Keratinocyte (primary cell): ENCODE results near the gene DCUN1D1. TPM values are rescaled to one million over a fixed set of nuclear protein-coding genes. Genes with fewer than 3 reads are reported as not detected.

Source experiments
- DNase-seq: peaks from one replicate; pipeline ENCODE4 v3.0.0-alpha.2; 2011; ENCODE audit warnings: low read depth, missing footprints, low spot score
- FAIRE-seq: peaks from 2 replicates; lab custom pipeline; 2011; peaks lifted over from hg19 to GRCh38; lab: Jason Lieb, UNC
- H2AFZ ChIP-seq: 2 replicates; pipeline ENCODE4 v1.6.0; 2012; ENCODE audit warnings: low read length, control low read depth, inconsistent platforms; ENCODE audit not compliant: control insufficient read depth
- H3K27ac ChIP-seq: 2 replicates; pipeline ENCODE4 v1.5.1; 2011; ENCODE audit warnings: low read length; ENCODE audit not compliant: control insufficient read depth, insufficient read depth
- H3K27me3 ChIP-seq: 3 replicates; pipeline ENCODE4 v1.6.0; 2011; ENCODE audit warnings: low read length; ENCODE audit not compliant: control insufficient read depth, insufficient read depth; ENCODE audit errors: extremely low read depth
- H3K36me3 ChIP-seq, 2 experiments: 2 replicates in 1 of 2; 3 replicates in 1 of 2; pipeline ENCODE4 v1.5.1; 2011; ENCODE audit warnings: low read length in 2 of 2, mild to moderate bottlenecking in 1 of 2; ENCODE audit not compliant: control insufficient read depth in 2 of 2, insufficient read depth in 2 of 2; ENCODE audit errors: extremely low read depth in 1 of 2
- H3K4me1 ChIP-seq: 3 replicates; pipeline ENCODE4 v1.5.1; 2011; ENCODE audit warnings: low read length; ENCODE audit not compliant: control insufficient read depth, insufficient read depth; ENCODE audit errors: extremely low read depth
- H3K4me2 ChIP-seq: 3 replicates; pipeline ENCODE4 v1.6.0; 2011; ENCODE audit warnings: low read depth, low read length; ENCODE audit not compliant: control insufficient read depth, insufficient read depth; ENCODE audit errors: extremely low read depth
- H3K4me3 ChIP-seq, 3 experiments: fragments of 200-600 bp in 1 of 3; sonication (generic) in 1 of 3; 2 replicates in 2 of 3; 3 replicates in 1 of 3; pipeline ENCODE4 v1.5.1; 2011 to 2016; ENCODE audit warnings: low read length in 3 of 3, mild to moderate bottlenecking in 3 of 3, control low read depth in 2 of 3, inconsistent platforms in 1 of 3, low read depth in 1 of 3, mixed read lengths in 1 of 3, mixed run types in 1 of 3, moderate library complexity in 1 of 3; ENCODE audit not compliant: control insufficient read depth in 2 of 3, insufficient read depth in 2 of 3; ENCODE audit errors: extremely low read depth in 1 of 3
- H3K79me2 ChIP-seq: 2 replicates; pipeline ENCODE4 v1.6.0; 2012; ENCODE audit warnings: low read length; ENCODE audit not compliant: control insufficient read depth, insufficient read depth
- H3K9ac ChIP-seq: 3 replicates; pipeline ENCODE4 v1.6.0; 2011; ENCODE audit warnings: low read length; ENCODE audit not compliant: control insufficient read depth, insufficient read depth; ENCODE audit errors: extremely low read depth
- H3K9me1 ChIP-seq: 3 replicates; pipeline ENCODE4 v1.6.0; 2011; ENCODE audit warnings: low read length; ENCODE audit not compliant: control insufficient read depth, insufficient read depth; ENCODE audit errors: extremely low read depth
- H3K9me3 ChIP-seq: 2 replicates; pipeline ENCODE4 v1.5.1; 2012; ENCODE audit warnings: low read depth, low read length; ENCODE audit not compliant: control insufficient read depth
- H4K20me1 ChIP-seq: 3 replicates; pipeline ENCODE4 v1.6.0; 2011; ENCODE audit warnings: low read length; ENCODE audit not compliant: control insufficient read depth, insufficient read depth; ENCODE audit errors: extremely low read depth
- CTCF ChIP-seq, 3 experiments: IDR thresholded peaks in 1 of 3; conservative IDR thresholded peaks in 1 of 3; optimal IDR thresholded peaks in 1 of 3; 2 replicates in 2 of 3; 3 replicates in 1 of 3; pipeline versions ENCODE3 to v1.5.1; 2011; ENCODE audit warnings: low read length in 3 of 3, mild to moderate bottlenecking in 3 of 3, moderate library complexity in 2 of 3, control low read depth in 1 of 3, inconsistent platforms in 1 of 3; ENCODE audit not compliant: insufficient read depth in 2 of 3; ENCODE audit errors: extremely low read depth in 1 of 3
- EZH2 ChIP-seq: IDR thresholded peaks from one replicate; pipeline ENCODE4 v1.6.1; 2012; ENCODE audit warnings: inconsistent platforms, mild to moderate bottlenecking, low read length, moderate library complexity
- dilution Hi-C: fragments of 300-500 bp; cut with MboI; formaldehyde crosslinking; loops from one replicate; pipeline ENCODE4 v1.7.0; 2020; ENCODE audit warnings: low sequenced_read_pairs; ENCODE audit not compliant: extremely low pct_ligation_motif_present
- polyA plus RNA-seq, 5 experiments: library from polyadenylated mRNA; depleted of rRNA in 3 of 5; stranded (reverse) in 3 of 5; stranded (forward) in 1 of 5; unstranded in 1 of 5; fragments of >200 nt; gene quantifications; 1 replicate in 1 of 5; 2 replicates in 3 of 5; 3 replicates in 1 of 5; pipeline versions ENCODE4 v1.2.1 to v1.2.3, GENCODE V29; 2011 to 2012; ENCODE audit warnings: missing spikeins in 2 of 5, low read depth in 1 of 5, low replicate concordance in 1 of 5

Gene DCUN1D1
- polyA plus RNA-seq, 1 donor (not counting 4 experiments of a cell fraction or from before 2014, with no cell fraction given): 30.1 TPM

GRCh38 chr3:182909318-182910040, 70.9 kb downstream of the DCUN1D1 start:
- H3K27me3 ChIP-seq: no peaks in the 10 kb centered on the region
- no peak overlapping the region for H3K4me2 ChIP-seq
- no peaks in the 10 kb centered on the region for H3K9me3 ChIP-seq
- H3K27ac ChIP-seq: peak overlapping the region; percentile 19
- no peak for DNase-seq
- peak; percentile 32 for FAIRE-seq
- peaks cover 16% of the 10 kb centered on the region for H3K4me1 ChIP-seq
- TF ChIP-seq EZH2 (no peak), CTCF (optimal IDR thresholded peaks at IDR 0.05 in 1 of 3, IDR thresholded peaks at IDR 0.05 in 1 of 3, conservative IDR thresholded peaks at IDR 0.05 in 1 of 3; ENCODE audit: extremely low read depth in 1 of 3, insufficient read depth in 2 of 3, low read length in 3 of 3) (peak in 2 of 3 experiments; percentile 18 to 36)
- no peak overlapping the region for H3K9ac ChIP-seq
- dilution Hi-C loops: no loop called here
- no peak overlapping the region for H2AFZ ChIP-seq
- no peaks in the 10 kb centered on the region for H3K9me1 ChIP-seq
- H3K79me2 ChIP-seq: no peaks in the 10 kb centered on the region
- no peak overlapping the region for H3K4me3 ChIP-seq
- H4K20me1 ChIP-seq: no peaks in the 10 kb centered on the region
- peaks cover 0 to 6% of the 10 kb centered on the region in 2 experiments for H3K36me3 ChIP-seq

- TF ChIP-seq EZH2 (no peak), CTCF (optimal IDR thresholded peaks at IDR 0.05 in 1 of 3, IDR thresholded peaks at IDR 0.05 in 1 of 3, conservative IDR thresholded peaks at IDR 0.05 in 1 of 3; ENCODE audit: extremely low read depth in 1 of 3, insufficient read depth in 2 of 3, low read length in 3 of 3) (no peak)
- no peak overlapping the region for H3K4me3 ChIP-seq
- H3K9ac ChIP-seq: no peak overlapping the region
- H2AFZ ChIP-seq: no peak overlapping the region
- H3K9me3 ChIP-seq: no peaks in the 10 kb centered on the region
- H4K20me1 ChIP-seq: no peaks in the 10 kb centered on the region
- H3K4me1 ChIP-seq: peaks cover 16% of the 10 kb centered on the region
- dilution Hi-C loops: no loop called here
- no peaks in the 10 kb centered on the region for H3K79me2 ChIP-seq
- H3K9me1 ChIP-seq: no peaks in the 10 kb centered on the region
- no peak overlapping the region for H3K27ac ChIP-seq
- no peak overlapping the region for H3K4me2 ChIP-seq
- DNase-seq: no peak
- no peak for FAIRE-seq
- H3K27me3 ChIP-seq: no peaks in the 10 kb centered on the region
- peaks cover 5 to 8% of the 10 kb centered on the region in 2 experiments for H3K36me3 ChIP-seq
These were observed 71.9 kb downstream of the DCUN1D1 start for GRCh38 chr3:182908471-182908870.
